Activated T-helper 9 cell treated with anti-CD3 and anti-CD28 coated beads, Interleukin-2, amount 50 U/mL, for 16 hours (primary cell): ENCODE measurements around the gene TAF12.
"Not testable (repeated sequence)": the region's sequence is repeated elsewhere in the genome, so short reads cannot be mapped to it uniquely, and the experiment has no call there.

Experiments used
- DNase-seq: peaks from one replicate; pipeline ENCODE4 v3.0.0-alpha.2; 2020; ENCODE audit warnings: low read depth

Gene TAF12

DNA sequence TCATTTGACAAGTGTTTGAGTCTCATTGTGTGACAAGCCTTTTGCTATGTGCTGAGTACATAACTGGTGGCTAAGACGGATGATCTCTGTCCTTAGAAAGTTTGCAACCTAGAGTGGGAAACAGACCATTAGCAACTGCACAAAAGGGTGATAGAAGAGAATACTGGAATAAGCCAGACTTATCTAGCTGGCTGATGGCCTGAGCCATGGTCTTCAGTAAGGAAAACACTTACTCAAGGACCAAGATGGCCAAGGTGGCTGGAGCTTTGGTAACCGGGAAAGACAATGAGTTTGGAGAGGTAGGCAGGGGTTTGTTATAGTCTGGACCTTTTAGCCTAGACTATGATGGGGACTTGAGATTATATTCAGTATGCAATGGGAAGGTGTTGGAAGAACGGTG, 1.6 kb upstream of the TAF12 start:
- DNase-seq = no peak

DNA sequence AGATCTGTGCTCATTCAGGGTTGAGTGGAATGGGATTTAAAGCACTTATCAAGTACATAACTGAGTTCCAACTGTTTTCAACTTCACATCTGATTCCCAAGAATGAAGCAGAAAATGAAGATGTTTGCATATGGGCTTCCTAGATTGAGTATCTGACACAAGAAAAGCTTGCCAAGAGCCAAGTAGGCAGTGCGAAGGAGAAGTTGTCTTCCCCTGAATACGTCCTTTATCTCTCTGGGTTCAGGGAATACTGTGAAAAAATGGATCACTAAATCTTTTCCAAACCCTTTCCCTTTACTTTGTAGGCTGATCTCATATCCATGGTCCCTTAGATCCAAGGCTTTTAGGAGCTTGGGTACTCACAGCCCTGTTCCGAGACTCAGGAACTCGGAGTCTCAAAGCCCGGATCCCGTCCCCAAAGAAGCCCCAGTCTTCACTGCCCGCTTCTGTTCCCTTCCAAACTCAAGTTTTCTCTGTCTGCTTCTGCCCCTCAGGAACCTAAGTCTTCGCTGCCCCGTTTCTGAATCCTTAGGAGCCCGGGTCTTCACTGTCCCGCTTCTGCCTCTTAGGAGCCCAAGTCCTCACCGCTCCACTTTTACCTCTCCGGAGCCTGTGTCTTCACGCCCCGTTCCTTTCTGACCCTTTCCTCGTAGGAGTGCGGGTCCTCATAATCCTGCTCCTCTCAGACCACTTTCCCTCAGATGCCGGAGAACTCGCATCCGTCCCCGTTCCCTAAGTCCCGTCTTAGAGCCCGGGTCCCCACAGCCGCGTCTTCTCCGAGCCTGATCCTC, 616 bp downstream of the TAF12 start:
- peak; percentile 3 for DNase-seq

DNA sequence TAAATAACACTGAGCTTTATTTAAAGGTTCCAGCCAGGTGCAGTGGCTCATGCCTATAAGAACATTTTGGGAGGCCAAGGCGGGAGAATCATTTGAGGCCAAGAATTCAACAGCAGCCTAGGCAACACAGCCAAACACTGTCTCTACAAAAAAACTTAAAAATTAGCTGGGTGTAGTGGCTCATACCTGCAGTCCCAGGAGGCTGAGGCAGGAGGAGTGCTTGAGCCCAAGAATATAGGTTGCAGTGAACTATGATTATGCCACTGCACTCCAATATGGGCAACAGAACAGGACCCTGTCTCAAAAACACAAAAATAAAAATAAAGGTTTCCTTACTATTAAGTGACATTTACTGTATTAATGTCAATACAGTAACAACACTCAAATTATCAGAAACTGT, 2.1 kb downstream of the TAF12 start:
- DNase-seq = no peak

DNA sequence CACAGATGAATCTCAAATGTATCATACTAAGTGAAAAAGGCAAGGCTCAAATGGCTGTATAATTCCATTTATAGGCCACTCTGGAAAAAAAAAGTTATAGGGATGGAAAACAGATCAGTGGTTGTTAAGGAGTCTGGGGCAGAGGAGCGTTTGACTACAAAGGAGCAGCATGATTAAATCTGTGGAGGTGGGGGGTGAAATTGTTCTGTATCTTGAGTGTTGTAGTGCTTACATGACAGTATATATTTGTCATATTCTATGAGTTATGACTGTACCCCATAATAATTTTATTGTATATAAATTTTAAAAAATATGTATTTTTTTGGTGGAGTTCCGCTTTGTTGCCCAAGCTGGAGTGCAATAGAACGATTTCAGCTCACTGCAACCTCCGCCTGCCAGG, 10.3 kb downstream of the TAF12 start:
- no peak for DNase-seq

DNA sequence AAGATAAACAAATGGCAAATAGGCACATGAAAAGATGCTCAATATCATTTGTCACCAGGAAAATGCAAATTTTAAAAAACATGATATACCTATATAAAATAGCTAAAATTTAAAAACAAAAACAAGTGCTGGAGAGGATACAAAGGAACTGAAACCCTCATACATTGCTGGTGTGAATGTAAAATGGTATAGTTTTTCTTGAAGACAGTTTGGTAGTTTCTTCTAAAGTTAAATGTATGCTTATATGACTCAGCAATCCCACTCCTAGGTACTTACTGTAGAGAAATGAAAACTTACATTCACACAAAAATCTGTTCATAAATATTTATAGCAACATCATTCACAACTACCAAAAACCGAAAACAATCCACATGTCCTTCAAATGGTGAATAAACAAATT, 11.2 kb downstream of the TAF12 start:
- DNase-seq = no peak

DNA sequence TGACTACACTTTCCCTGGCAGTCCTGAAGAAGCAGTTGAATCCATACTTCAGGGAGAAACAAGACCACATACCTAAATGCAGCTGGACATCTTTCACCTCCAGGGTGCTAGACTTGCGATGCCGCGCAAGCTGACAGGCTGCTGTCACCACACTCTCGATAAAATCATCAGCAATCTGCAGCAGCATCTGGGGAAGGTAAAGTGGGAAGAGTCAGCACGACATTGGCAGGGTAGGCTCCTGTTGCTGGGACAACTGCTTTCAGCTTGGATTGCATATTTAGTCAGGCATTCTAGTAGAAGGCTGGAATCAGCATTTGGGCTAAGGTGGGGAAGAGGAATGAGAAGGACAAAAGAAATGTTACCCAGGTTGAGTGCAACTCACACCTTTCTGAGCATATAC, 29.7 kb downstream of the TAF12 start:
- no peak for DNase-seq

DNA sequence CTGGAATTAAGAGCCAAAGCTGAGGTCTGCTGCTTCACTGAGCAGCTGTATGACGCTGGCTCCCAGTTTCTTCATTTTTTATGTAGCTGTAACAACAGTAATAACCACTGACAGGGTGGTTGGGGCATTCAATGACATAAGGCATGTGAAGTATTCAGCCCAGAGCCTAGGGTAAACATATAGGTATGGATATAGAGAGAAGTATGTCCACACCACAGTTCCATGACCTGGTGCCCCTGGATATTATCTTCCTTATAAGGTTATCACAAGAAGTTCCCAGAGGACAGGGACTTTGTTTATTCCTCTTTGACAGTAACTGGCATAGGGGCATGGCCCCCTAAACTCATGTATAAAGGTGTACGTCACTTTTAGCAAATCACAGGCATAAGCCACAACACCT, 36.1 kb downstream of the TAF12 start:
- DNase-seq = no peak

DNA sequence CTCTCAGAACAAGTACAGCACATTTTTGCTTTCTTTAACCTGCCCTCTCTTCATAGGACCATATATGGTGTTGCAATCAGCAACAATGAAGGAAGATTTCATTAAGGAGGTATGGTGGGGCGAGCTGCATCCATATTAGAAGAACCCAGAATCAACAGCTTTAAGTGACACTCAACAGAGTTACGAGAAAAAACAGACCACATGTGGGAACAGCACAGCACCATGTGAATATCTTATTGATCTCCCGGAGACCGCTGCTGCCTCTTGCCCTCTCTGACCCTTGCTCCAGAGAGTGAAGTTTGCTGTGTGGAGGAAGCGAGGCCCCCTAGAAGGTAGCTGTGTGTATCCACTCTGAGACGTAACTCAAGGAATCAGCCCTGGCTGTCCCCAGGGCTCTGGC, 37.9 kb downstream of the TAF12 start:
- no peak for DNase-seq

DNA sequence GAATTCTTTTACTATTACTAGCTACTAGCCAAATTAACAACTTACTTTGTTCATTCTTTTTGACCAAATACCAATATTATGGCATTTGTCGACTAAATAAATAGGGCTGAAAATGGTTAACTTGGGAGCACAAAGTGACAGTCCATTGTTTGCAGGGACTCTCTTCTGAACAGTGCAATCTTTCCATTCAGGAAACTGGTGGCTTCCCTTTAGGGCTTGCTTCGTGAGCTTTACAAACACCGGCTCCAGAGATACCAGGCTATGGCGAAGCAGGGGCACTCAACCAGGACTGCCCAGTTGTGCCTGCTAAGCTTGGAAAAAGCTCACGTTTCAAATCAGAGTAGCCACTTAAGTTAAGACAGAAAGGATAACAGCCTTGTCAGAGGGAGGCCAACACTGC, 38.5 kb downstream of the TAF12 start:
- DNase-seq = no peak

DNA sequence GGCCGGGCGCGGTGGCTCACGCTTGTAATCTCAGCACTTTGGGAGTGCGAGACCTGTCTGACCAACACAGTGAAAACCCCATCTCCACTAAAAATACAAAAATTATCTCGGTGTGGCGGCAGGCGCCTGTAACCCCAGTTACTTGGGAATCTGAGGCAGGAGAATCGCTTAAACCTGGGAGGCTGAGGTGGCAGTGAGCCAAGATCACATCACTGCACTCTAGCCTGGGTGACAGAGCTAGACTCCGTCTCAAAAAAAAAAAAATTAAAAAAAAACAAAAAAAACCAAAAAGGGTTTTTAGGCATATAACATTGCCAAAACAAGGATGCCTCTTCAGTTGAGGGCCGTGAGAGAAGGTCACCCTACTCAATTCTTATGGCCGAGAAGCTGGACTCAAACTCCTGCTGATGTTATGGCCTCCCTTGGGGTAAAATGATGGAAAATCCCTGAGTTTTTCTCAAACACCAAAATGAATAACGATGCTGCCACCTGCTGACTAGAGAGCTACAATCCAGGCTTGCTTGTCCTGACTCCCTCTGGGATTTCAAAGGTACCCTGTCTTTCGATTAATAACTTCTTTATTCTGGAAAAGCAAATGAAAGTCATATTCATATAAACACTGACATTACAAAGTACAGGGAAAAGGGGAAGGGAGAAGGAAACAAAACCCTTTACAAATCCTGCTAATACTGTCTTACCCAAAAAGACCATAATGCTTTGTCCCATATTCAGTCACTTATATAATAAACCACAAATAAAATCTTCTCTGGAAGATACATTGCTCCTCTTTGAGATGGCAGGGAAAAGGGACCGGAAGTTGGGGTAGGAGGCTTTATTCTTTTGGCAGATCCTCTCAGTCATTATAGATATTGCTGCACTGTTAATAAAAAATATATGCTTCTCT, 40.1 kb downstream of the TAF12 start:
- no peak for DNase-seq

DNA sequence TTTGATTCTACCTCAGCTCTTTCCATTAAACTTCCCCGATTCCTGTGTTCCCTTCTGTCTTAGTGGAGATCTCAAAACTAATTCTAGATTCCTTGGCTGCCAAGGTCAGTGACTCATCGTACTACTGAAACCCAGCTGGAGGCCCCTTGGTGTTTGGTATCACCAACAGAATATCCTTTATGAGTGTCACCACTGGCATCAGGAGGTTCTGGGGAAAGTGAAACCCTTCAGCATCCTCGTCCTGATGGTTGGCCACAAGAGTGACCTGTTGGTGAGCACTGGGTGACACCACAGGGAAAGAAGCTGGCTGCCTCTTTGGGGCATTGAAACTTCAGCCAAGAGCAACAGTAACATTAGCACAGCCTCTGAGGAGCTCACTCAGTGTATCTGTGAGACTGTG, 41.2 kb downstream of the TAF12 start:
- no peak for DNase-seq

DNA sequence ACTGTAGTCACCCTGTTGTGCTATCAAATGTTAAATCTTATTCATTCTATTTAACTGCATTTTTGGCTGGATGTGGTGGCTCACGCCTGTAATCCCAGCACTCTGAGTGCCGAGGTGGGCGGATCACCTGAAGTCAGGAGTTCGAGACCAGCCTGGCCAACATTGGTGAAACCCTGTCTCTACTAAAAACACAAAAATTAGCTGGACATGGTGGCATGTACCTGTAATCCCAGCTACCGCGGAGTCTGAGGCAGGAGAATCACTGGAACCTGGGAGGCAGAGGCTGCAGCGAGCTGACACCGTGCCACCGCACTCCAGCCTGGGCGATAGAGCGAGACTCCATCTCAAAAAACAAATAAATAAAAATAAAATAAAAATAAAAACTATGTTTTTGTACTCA, 46.6 kb downstream of the TAF12 start:
- DNase-seq = not testable (repeated sequence)

DNA sequence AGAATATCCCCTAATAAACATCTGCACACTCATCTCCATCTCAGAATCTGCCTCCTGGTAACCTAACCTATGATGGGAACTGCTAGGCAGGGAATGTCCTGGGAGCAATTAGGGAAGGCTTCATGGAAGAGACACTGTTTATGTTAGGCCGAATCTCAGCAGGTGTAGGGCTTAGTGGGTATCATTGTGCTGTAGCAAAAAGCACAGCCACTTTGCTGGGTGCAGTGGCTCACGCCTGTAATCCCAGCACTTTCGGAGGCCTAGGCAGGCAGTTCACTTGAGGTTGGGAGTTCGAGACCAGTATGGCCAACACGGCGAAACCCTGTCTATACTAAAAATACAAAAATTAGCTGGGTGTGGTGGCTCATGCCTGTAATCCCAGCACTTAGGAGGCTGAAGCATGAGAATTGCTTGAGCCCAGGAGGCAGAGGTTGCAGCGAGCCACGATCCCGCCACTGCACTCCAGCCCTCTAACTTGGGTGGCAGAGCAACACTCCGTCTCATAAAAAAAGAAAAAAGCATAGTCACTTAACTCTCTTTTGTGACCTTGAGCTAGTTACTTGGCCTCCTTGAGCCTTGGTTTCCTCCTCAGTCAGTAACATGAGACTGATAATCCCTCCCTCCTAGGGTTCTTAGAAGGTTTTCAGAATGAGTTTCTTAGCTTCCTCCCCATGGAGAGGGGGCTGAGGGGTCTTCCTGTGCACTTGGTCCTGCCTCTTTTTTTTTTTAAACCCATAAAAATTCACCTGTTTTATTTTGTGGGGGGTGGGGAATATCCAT, 47.3 kb downstream of the TAF12 start:
- DNase-seq = no peak

DNA sequence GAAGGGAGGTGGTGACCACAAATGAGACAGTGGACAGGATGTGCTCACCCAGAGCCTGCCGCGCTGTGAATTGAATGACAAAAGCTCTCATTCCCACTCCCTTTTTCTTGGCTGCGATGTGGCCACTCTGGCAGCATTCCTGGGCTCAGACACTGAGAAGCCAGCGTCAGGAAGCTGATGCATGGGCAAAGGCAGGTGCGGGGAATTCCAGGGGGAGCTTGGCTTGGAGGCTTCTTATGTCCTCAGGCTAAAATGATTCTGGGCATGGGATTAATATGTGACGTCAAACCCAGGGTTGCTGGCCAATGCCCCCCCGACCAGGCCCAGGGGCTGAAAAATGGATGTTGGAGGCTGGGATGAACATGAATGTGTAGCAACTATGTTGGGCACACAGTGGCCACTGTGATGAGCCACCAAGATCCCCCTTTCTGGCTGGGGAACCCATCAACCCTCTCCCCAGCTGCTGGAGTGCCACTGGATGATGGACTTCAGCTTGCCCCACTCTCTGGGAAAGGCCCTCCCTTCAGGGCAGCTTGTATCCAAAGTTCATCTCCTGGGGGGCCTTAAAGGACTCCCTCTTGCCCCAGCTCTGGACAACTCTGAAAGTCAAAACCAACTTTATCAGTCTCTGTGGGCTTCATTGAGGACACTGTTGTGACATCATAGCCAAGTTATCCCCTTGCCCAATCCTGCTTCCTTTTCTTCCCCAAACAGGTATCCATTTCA, 48.0 kb downstream of the TAF12 start:
- DNase-seq = not testable (repeated sequence)

DNA sequence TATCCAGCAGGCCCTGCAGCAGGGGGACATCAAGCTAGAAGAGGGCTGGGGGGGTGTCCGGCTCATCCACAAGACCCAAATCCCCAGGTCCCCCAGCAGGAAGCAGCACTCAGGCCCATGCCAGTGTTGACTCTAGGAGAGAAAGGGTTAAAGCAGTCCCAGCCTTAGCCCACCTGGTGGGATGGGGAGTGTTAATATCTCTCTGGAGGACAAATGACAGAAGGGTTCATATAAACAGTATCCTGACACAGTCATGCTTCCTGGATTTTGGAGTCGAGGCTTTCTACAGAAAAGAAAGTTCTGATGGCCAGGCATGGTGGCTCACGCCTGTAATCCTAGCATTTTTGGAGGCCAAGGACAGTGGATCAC, 48.9 kb downstream of the TAF12 start:
- not testable (repeated sequence) for DNase-seq

DNA sequence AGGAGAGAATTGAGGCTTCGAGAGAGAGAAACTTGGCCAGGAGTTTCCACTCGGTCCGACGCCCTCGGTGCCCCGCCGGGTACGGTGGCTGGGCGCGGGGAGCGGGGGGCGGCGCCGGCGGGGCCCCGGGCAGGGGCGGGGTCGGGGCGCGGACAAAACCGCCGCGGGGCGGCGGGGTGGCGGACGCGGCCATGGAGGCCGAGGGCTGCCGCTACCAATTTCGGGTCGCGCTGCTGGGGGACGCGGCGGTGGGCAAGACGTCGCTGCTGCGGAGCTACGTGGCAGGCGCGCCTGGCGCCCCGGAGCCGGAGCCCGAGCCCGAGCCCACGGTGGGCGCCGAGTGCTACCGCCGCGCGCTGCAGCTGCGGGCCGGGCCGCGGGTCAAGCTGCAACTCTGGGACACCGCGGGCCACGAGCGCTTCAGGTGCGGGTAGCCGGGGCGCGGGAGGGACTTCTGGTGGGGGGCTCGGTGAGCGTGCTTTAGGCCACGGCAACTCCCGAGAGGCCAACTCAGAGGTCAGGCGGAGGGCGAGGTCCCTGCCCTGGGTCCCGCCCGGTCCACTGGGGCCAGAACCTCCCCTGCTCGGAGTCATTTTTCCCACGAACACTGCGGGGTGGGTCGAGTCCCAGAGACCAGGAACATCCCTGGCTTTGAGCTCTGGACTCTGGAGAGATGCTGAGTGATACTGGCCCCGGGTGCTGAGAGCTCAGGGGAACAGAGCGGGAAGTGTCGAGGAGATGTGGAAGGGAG, 50.4 kb downstream of the TAF12 start:
- DNase-seq = no peak

DNA sequence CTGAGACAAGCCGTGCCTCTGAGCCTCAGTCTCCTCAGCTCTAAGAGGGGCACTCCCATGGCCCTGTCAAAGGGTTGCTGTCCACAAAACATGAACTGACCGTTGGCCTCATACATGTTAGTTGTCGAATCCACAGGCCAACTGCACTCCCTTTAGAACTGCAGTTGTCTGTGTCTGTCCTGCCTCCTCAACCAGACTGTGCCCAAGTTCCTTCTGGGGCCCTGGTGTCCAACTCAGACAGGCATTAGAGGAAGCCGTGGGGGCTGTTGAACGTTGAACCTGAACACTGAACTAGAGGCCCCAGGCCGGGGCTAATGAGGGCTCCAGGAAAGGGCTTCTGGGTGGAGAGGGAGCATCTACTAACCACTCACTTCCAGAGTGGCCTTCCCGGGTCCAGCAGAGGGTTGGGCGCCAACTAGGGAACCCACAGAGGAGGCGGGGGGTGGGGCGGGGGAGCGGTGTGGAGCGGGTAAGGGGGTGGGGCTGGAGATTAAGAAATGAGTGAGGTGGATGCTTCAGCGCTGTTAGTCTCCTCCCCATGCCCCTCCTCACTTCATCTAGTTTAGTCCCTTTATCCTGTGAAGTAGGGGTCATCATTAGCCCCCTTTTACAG, 51.1 kb downstream of the TAF12 start, which contains the start of gene RAB42:
Gene RAB42, plus strand, starts transcription at position 558 of the 613 bp plus-strand sequence. CDS start 247 bp downstream, outside the sequence.
- DNase-seq = no peak

DNA sequence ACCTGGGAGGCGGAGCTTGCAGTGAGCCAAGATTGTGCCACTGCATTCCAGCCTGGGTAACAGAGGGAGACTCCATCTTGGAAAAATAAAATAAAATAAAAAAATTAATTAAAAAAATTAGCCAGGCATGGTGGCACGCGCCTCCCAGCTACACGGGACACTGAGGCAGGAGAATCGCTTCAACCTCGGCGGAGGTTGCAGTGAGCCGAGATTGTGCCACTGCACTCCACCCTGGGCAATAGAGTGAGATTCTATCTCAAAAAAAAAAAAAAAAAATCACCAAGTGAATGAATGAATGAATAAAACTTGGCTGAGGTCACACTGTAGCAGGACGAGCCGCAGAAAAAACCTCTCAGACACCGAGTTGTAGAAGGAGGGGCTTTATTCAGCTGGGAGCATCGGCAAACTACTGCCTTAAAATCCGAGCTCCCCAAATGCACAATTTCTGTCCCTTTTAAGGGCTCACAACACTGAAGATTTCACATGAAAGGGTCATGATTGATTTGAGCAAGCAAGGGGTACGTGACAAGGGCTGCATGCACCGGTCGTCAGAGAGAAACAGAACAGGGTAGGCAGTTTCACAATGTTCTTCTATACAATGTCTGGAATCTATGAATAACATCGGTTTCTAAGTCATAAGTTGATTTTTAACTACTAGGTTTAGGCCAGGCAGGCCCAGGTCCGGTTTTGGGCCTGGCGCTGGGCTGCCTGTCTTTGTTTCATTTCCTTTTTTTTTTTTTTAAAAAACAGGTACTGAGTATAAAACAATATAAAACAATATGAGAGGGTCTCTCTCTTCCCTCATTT, 56.1 kb downstream of the TAF12 start:
- DNase-seq = not testable (repeated sequence)

DNA sequence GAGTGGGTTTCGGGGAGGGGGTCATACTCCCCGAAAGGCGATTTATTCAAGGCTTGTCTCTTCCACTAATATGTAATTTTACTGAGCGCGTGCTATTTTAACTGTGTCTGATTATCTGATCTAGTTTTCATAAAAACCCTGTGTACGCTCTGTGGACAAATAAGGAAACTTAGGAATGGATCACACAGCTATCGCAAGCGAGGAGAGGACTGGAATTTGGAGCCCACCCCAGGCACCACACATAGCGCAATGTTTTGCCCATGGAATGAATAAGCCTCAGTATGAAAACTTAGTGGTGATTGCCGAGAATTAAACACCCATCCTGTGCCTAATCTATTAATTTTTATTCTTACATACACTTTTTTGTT, 60.6 kb downstream of the TAF12 start:
- DNase-seq = no peak
